ENCODE data around the gene TRABD. TPM values are rescaled to one million over a fixed set of nuclear protein-coding genes. Genes with fewer than 3 reads are reported as not detected.

TRABD gene
- total RNA-seq, 1 donor from 2014 or later: 33.1 TPM

DNA sequence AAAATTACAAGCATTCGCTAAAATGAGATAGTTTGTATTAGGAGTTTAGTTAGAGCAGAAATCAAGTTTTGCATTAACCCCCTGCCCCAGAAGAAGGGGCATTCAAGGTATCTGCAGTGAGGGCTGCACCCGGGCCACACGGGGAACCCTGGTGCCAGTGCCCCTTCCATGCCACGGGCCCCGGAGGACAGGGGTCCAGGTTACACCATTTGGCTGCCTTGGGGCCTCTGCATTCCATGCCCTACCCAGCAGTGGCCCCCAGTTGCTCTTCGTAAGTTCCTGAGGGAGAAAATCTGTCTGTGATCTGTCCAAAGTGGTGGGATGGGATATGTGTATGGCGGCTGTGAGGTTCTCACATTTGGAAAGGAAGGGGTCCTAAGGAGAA lies 32.0 kb upstream of the TRABD start:
- Mint-ChIP-seq H3K27ac (ENCODE audit: unreplicated experiment) (no peak overlapping the region), H3K27me3 (ENCODE audit: unreplicated experiment) (peaks cover 4% of the 10 kb centered on the region), H3K4me3 (ENCODE audit: unreplicated experiment) (no peak overlapping the region), H3K4me1 (ENCODE audit: unreplicated experiment) (no peaks in the 10 kb centered on the region), H3K9me3 (ENCODE audit: unreplicated experiment) (no peaks in the 10 kb centered on the region), H3K36me3 (ENCODE audit: low read depth, unreplicated experiment) (peaks cover 4% of the 10 kb centered on the region)
- TF ChIP-seq, protein P1, sequence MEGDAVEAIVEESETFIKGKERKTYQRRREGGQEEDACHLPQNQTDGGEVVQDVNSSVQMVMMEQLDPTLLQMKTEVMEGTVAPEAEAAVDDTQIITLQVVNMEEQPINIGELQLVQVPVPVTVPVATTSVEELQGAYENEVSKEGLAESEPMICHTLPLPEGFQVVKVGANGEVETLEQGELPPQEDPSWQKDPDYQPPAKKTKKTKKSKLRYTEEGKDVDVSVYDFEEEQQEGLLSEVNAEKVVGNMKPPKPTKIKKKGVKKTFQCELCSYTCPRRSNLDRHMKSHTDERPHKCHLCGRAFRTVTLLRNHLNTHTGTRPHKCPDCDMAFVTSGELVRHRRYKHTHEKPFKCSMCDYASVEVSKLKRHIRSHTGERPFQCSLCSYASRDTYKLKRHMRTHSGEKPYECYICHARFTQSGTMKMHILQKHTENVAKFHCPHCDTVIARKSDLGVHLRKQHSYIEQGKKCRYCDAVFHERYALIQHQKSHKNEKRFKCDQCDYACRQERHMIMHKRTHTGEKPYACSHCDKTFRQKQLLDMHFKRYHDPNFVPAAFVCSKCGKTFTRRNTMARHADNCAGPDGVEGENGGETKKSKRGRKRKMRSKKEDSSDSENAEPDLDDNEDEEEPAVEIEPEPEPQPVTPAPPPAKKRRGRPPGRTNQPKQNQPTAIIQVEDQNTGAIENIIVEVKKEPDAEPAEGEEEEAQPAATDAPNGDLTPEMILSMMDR (IDR thresholded peaks at IDR 0.05; ENCODE audit: unreplicated experiment): no peak
- DNase-seq (ENCODE audit: low spot score): no peak

GRCh38 chr22:50157709-50158375 lies 27.9 kb upstream of the TRABD start:
- DNase-seq (ENCODE audit: low spot score): no peak
- TF ChIP-seq, protein P1 (IDR thresholded peaks at IDR 0.05; ENCODE audit: unreplicated experiment): no peak

GRCh38 chr22:50160947-50161346 lies 24.8 kb upstream of the TRABD start:
- Mint-ChIP-seq H3K4me3 (ENCODE audit: unreplicated experiment) (no peak overlapping the region), H3K4me1 (ENCODE audit: unreplicated experiment) (no peaks in the 10 kb centered on the region), H3K9me3 (ENCODE audit: unreplicated experiment) (no peaks in the 10 kb centered on the region), H3K27me3 (ENCODE audit: unreplicated experiment) (peaks cover 11% of the 10 kb centered on the region), H3K27ac (ENCODE audit: unreplicated experiment) (no peak overlapping the region), H3K36me3 (ENCODE audit: low read depth, unreplicated experiment) (no peaks in the 10 kb centered on the region)
- TF ChIP-seq, protein P1 (IDR thresholded peaks at IDR 0.05; ENCODE audit: unreplicated experiment): no peak
- DNase-seq (ENCODE audit: low spot score): no peak

More at GRCh38 chr22:50157709-50158375, 27.9 kb upstream of the TRABD start:
- no peak overlapping the region for H3K4me3 Mint-ChIP-seq (ENCODE audit: unreplicated experiment)
- no peaks in the 10 kb centered on the region for H3K9me3 Mint-ChIP-seq (ENCODE audit: unreplicated experiment)
- peaks cover 10% of the 10 kb centered on the region for H3K27me3 Mint-ChIP-seq (ENCODE audit: unreplicated experiment)
- H3K4me1 Mint-ChIP-seq (ENCODE audit: unreplicated experiment): no peaks in the 10 kb centered on the region
- peaks cover 4% of the 10 kb centered on the region for H3K36me3 Mint-ChIP-seq (ENCODE audit: low read depth, unreplicated experiment)
- H3K27ac Mint-ChIP-seq (ENCODE audit: unreplicated experiment): no peak overlapping the region

DNA sequence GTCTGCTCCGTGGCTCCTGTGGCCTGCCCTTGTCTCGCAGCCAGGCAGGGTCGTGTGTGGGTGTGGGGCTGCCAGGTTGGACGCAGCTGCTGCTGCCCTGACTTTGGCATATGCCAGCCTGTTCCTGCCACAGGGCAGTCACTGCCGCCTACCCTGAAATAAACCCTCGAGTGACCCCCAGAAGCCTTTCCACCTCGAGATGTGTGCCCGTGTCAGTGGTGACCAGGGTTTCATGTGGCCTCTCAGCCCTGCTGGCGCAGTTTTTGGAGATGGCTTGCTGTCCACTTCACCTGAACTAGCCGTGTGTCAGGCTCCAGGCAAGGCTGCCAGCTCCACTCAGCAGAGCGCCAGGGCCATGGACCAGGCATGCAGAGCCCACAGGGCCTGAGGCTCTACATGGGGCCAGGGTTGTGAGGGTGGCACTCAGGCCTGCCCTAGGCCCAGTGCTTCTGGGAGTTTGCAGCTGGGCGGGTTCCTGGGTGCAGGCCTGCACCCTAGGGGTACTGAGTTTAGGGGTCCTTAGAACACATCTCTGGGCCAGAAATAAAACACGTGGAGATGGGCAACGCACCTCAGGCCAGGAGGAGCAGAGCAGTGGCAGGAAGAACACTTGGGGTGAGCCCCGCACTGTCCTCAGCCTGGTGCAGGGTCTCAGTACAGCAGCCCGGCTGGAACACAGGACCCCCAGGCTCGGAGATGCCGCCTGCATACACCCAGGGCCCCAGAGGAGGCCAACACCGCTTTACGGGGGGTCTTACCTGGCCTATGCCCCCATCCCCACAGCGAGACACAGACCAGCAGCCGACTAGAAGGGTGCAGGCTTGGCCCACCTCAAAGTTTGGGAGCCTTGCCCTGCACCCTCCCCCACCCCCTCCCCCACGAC lies 24.0 kb upstream of the TRABD start:
- Mint-ChIP-seq H3K9me3 (ENCODE audit: unreplicated experiment) (no peaks in the 10 kb centered on the region), H3K27ac (ENCODE audit: unreplicated experiment) (no peak overlapping the region), H3K27me3 (ENCODE audit: unreplicated experiment) (peaks cover 11% of the 10 kb centered on the region), H3K4me3 (ENCODE audit: unreplicated experiment) (no peak overlapping the region), H3K4me1 (ENCODE audit: unreplicated experiment) (no peaks in the 10 kb centered on the region), H3K36me3 (ENCODE audit: low read depth, unreplicated experiment) (no peaks in the 10 kb centered on the region)
- TF ChIP-seq, protein P1 (IDR thresholded peaks at IDR 0.05; ENCODE audit: unreplicated experiment): no peak
- DNase-seq (ENCODE audit: low spot score): no peak

All from endothelial cell (in vitro differentiated cells).